Hepatocyte (in vitro differentiated cells): Measurements from ENCODE around the gene SHC3. TPM values are rescaled to one million over a fixed set of nuclear protein-coding genes. Genes with fewer than 3 reads are reported as not detected.

ENCODE experiments used
- DNase-seq: peaks from one replicate; pipeline ENCODE4 v3.0.0-alpha.2; 2016; ENCODE audit warnings: low spot score
- H2AFZ ChIP-seq: fragments of 200-600 bp; sonication (generic); 2 replicates; pipeline ENCODE4 v1.6.0; 2016; ENCODE audit warnings: antibody characterized with exemption, mild to moderate bottlenecking
- H3K27ac ChIP-seq: fragments of 200-600 bp; sonication (generic); 2 replicates; pipeline ENCODE4 v1.5.1; 2016; ENCODE audit warnings: mild to moderate bottlenecking
- H3K27me3 ChIP-seq: fragments of 200-600 bp; sonication (generic); 2 replicates; pipeline ENCODE4 v1.6.1; 2016
- H3K36me3 ChIP-seq: fragments of 200-600 bp; sonication (generic); replicated peaks from 2 replicates; pipeline ENCODE4 v1.5.1; 2016; ENCODE audit warnings: low read depth; ENCODE audit not compliant: insufficient read depth
- H3K4me1 ChIP-seq: fragments of 200-600 bp; sonication (generic); 2 replicates; pipeline ENCODE4 v1.5.1; 2016; ENCODE audit warnings: mild to moderate bottlenecking, moderate library complexity; ENCODE audit not compliant: insufficient read depth
- H3K4me2 ChIP-seq: fragments of 200-600 bp; sonication (generic); 2 replicates; pipeline ENCODE4 v1.6.0; 2016
- H3K4me3 ChIP-seq: fragments of 200-600 bp; sonication (generic); 2 replicates; pipeline ENCODE4 v1.5.1; 2016; ENCODE audit warnings: mild to moderate bottlenecking
- H3K79me2 ChIP-seq: fragments of 200-600 bp; sonication (generic); 2 replicates; pipeline ENCODE4 v1.6.0; 2017; ENCODE audit warnings: mild to moderate bottlenecking
- H3K9me2 ChIP-seq: fragments of 200-600 bp; sonication (generic); replicated peaks from 2 replicates; pipeline ENCODE4 v1.6.0; 2017; ENCODE audit warnings: mild to moderate bottlenecking; ENCODE audit not compliant: insufficient read depth
- H3K9me3 ChIP-seq: fragments of 200-600 bp; sonication (generic); 2 replicates; pipeline ENCODE4 v1.5.1; 2016; ENCODE audit warnings: low read depth, mild to moderate bottlenecking
- H4K20me1 ChIP-seq: fragments of 200-600 bp; sonication (generic); 2 replicates; pipeline ENCODE4 v1.6.0; 2016; ENCODE audit warnings: mild to moderate bottlenecking; ENCODE audit not compliant: insufficient read depth, poor library complexity, severe bottlenecking
- CTCF ChIP-seq: fragments of 200-600 bp; sonication (generic); IDR thresholded peaks from 2 replicates; pipeline ENCODE4 v1.5.1; 2016; ENCODE audit warnings: antibody characterized with exemption, mild to moderate bottlenecking; ENCODE audit not compliant: poor library complexity
- EZH2 ChIP-seq: fragments of 200-600 bp; sonication (generic); IDR thresholded peaks from 2 replicates; pipeline ENCODE4 v1.6.1; 2016; ENCODE audit warnings: antibody characterized with exemption, mild to moderate bottlenecking, borderline replicate concordance
- EZH2phosphoT487 ChIP-seq: fragments of 200-600 bp; sonication (generic); IDR thresholded peaks from one replicate; pipeline ENCODE4 v1.6.1; 2018; ENCODE audit warnings: antibody characterized with exemption, mild to moderate bottlenecking, low read depth, moderate library complexity; ENCODE audit not compliant: unreplicated experiment, severe bottlenecking
- WGBS: methylation state at CpG from one replicate; pipeline ENCODE4 v1.1.6; 2016; ENCODE audit warnings: low lambda C conversion rate; ENCODE audit errors: missing lambda C conversion rate; 5-methylcytosine and 5-hydroxymethylcytosine counted together
- polyA plus RNA-seq: library from polyadenylated mRNA; unstranded; fragments of >200 nt; fragmentation: Nextera tagmentation; extraction: Ambion mirVana; gene quantifications from 2 replicates; pipeline ENCODE4 v1.2.1, GENCODE V29; 2016
- total RNA-seq: library from RNA; depleted of rRNA; stranded (reverse); fragments of >200 nt; gene quantifications from 2 replicates; pipeline ENCODE4 v1.2.3, GENCODE V29; 2014

Gene SHC3
- total and polyA plus RNA-seq, 2 experiments from 2014 or later, result 1.5 to 1.8 TPM

GRCh38 chr9:89179895-89180734 is 1.5 kb upstream of the SHC3 start:
- 4% methylated on average over 35 of the region's 35 CpGs for WGBS
- peak overlapping the region; percentile 14 for H3K4me3 ChIP-seq
- H3K9me3 ChIP-seq, result no peaks in the 10 kb centered on the region
- no peaks in the 10 kb centered on the region for H3K36me3 ChIP-seq
- no peaks in the 10 kb centered on the region for H4K20me1 ChIP-seq
- peak overlapping the region; percentile 83 for H3K4me2 ChIP-seq
- TF ChIP-seq CTCF (no peak), EZH2 (no peak), EZH2phosphoT487 (no peak)
- peaks cover 23% of the 10 kb centered on the region for H3K4me1 ChIP-seq
- no peaks in the 10 kb centered on the region for H3K79me2 ChIP-seq
- peaks cover 27% of the 10 kb centered on the region for H3K27me3 ChIP-seq
- no peaks in the 10 kb centered on the region for H3K9me2 ChIP-seq
- peak; percentile 95 for DNase-seq
- H2AFZ ChIP-seq, result peak overlapping the region; percentile 44
- peak overlapping the region; percentile 80 for H3K27ac ChIP-seq

GRCh38 chr9:89179540-89179894 is 899 bp upstream of the SHC3 start:
- Histone ChIP-seq H4K20me1 (no peaks in the 10 kb centered on the region), H3K36me3 (no peaks in the 10 kb centered on the region), H2AFZ (peak overlapping the region; percentile 44), H3K27me3 (peaks cover 33% of the 10 kb centered on the region), H3K4me2 (peak overlapping the region; percentile 83), H3K27ac (peak overlapping the region; percentile 80), H3K4me3 (peak overlapping the region; percentile 14), H3K9me3 (no peaks in the 10 kb centered on the region), H3K79me2 (no peaks in the 10 kb centered on the region), H3K9me2 (no peaks in the 10 kb centered on the region), H3K4me1 (peaks cover 23% of the 10 kb centered on the region)
- no peak for DNase-seq
- TF ChIP-seq CTCF, result no peak
- no peak for TF ChIP-seq EZH2phosphoT487
- no peak for TF ChIP-seq EZH2
- 12% methylated on average over 4 of the region's 4 CpGs for WGBS

- peak overlapping the region; percentile 83 for H3K4me2 ChIP-seq
- no peaks in the 10 kb centered on the region for H3K79me2 ChIP-seq
- peaks cover 23% of the 10 kb centered on the region for H3K4me1 ChIP-seq
- no peak overlapping the region for H2AFZ ChIP-seq
- H3K36me3 ChIP-seq, result no peaks in the 10 kb centered on the region
- no peak for DNase-seq
- no peaks in the 10 kb centered on the region for H4K20me1 ChIP-seq
- no peaks in the 10 kb centered on the region for H3K9me2 ChIP-seq
- H3K4me3 ChIP-seq, result no peak overlapping the region
- H3K9me3 ChIP-seq, result no peaks in the 10 kb centered on the region
- TF ChIP-seq EZH2 (peak; percentile 53), EZH2phosphoT487 (no peak), CTCF (no peak)
- H3K27ac ChIP-seq, result peak overlapping the region; percentile 80
- 38% methylated on average over 11 of the region's 11 CpGs for WGBS
- H3K27me3 ChIP-seq, result peaks cover 36% of the 10 kb centered on the region
Observed at GRCh38 chr9:89178830-89179539, 367 bp upstream of the SHC3 start.
